Neural cell (in vitro differentiated cells): ENCODE data around the gene PARVB. TPM values are rescaled to one million over a fixed set of nuclear protein-coding genes. Genes with fewer than 3 reads are reported as not detected.

Experiments used
- H2AFZ ChIP-seq: fragments of 200-600, 300-800 bp; sonication (generic), shearing (Covaris generic); 2 replicates; pipeline ENCODE4 v1.6.0; 2014; ENCODE audit warnings: low read depth, mild to moderate bottlenecking, antibody characterized with exemption, low read length, moderate library complexity
- H3F3A ChIP-seq: fragments of 200-600 bp; shearing (Covaris generic); 2 replicates; pipeline ENCODE4 v1.6.1; 2016; ENCODE audit warnings: mild to moderate bottlenecking, moderate library complexity, mixed read lengths, antibody characterized with exemption, low read length; ENCODE audit not compliant: insufficient read depth, poor library complexity, severe bottlenecking
- H3K27ac ChIP-seq: fragments of 200-600, 300-800 bp; sonication (generic), shearing (Covaris generic); 2 replicates; pipeline ENCODE4 v1.5.1; 2014; ENCODE audit warnings: mild to moderate bottlenecking, low read length, moderate library complexity
- H3K27me3 ChIP-seq: fragments of 300-800, 200-600 bp; sonication (generic), shearing (Covaris generic); 2 replicates; pipeline ENCODE4 v1.6.0; 2014; ENCODE audit warnings: mild to moderate bottlenecking, low read depth, low read length, moderate library complexity; ENCODE audit not compliant: insufficient read depth
- H3K36me3 ChIP-seq: fragments of 300-800, 200-600 bp; sonication (generic), shearing (Covaris generic); 2 replicates; pipeline ENCODE4 v1.5.1; 2014; ENCODE audit warnings: mild to moderate bottlenecking, antibody characterized with exemption, low read length, moderate library complexity; ENCODE audit not compliant: insufficient read depth
- H3K4me2 ChIP-seq: fragments of 300-800, 200-600 bp; sonication (generic), shearing (Covaris generic); 2 replicates; pipeline ENCODE4 v1.6.0; 2014; ENCODE audit warnings: mild to moderate bottlenecking, low read length
- H3K4me3 ChIP-seq: fragments of 300-800, 200-600 bp; sonication (generic), shearing (Covaris generic); 2 replicates; pipeline ENCODE4 v1.5.1; 2014; ENCODE audit warnings: mild to moderate bottlenecking, low read length, moderate library complexity
- H3K79me2 ChIP-seq: fragments of 200-600 bp; shearing (Covaris generic); replicated peaks from 2 replicates; pipeline ENCODE4 v1.6.0; 2014; ENCODE audit warnings: mild to moderate bottlenecking, low read length, moderate library complexity; ENCODE audit not compliant: insufficient read depth
- H3K9ac ChIP-seq: fragments of 300-800, 200-600 bp; sonication (generic), shearing (Covaris generic); 2 replicates; pipeline ENCODE4 v1.6.1; 2016; ENCODE audit warnings: mild to moderate bottlenecking, low read length, mixed read lengths
- H3K9me2 ChIP-seq: fragments of 200-600 bp; shearing (Covaris generic); 2 replicates; pipeline ENCODE4 v1.6.1; 2016; ENCODE audit warnings: mild to moderate bottlenecking, low read length, mixed read lengths; ENCODE audit not compliant: insufficient read depth
- H3K9me3 ChIP-seq: fragments of 200-600, 300-800 bp; sonication (generic), shearing (Covaris generic); 2 replicates; pipeline ENCODE4 v1.6.1; 2016; ENCODE audit warnings: mild to moderate bottlenecking, mixed run types, low read length, moderate library complexity, mixed read lengths
- H4K20me1 ChIP-seq: fragments of 200-600 bp; shearing (Covaris generic); 2 replicates; pipeline ENCODE4 v1.6.1; 2016; ENCODE audit warnings: mild to moderate bottlenecking, mixed run types; ENCODE audit not compliant: insufficient read depth
- EP300 ChIP-seq: fragments of 450-650 bp; conservative IDR thresholded peaks from 2 replicates; pipeline ENCODE4 v1.6.1; 2014; ENCODE audit warnings: antibody characterized with exemption, mild to moderate bottlenecking, moderate library complexity; ENCODE audit not compliant: poor library complexity, severe bottlenecking
- EZH2 ChIP-seq: fragments of 200-600, 300-800 bp; shearing (Covaris generic), sonication (generic); IDR thresholded peaks from 2 replicates; pipeline ENCODE4 v1.6.1; 2014; ENCODE audit warnings: antibody characterized with exemption, low read length, borderline replicate concordance, mild to moderate bottlenecking; ENCODE audit not compliant: insufficient read depth, poor library complexity, severe bottlenecking
- MXI1 ChIP-seq: fragments of 450-650 bp; conservative IDR thresholded peaks from 2 replicates; pipeline ENCODE4 v1.6.1; 2014; ENCODE audit warnings: antibody characterized with exemption, mild to moderate bottlenecking; ENCODE audit not compliant: poor library complexity, severe bottlenecking
- POLR2AphosphoS5 ChIP-seq: IDR thresholded peaks from 2 replicates; pipeline ENCODE4 v1.6.1; 2012
- RAD21 ChIP-seq: fragments of 450-650 bp; conservative IDR thresholded peaks from 2 replicates; pipeline ENCODE4 v1.6.1; 2014; ENCODE audit warnings: antibody characterized with exemption, mild to moderate bottlenecking, moderate library complexity
- SMC3 ChIP-seq: fragments of 450-650 bp; conservative IDR thresholded peaks from 2 replicates; pipeline ENCODE4 v1.6.1; 2014; ENCODE audit warnings: antibody characterized with exemption, mild to moderate bottlenecking, moderate library complexity; ENCODE audit not compliant: poor library complexity
- TAF1 ChIP-seq: IDR thresholded peaks from 2 replicates; pipeline ENCODE4 v1.6.1; 2012; ENCODE audit warnings: low read depth
- polyA plus RNA-seq: library from polyadenylated mRNA; depleted of rRNA; stranded (reverse); fragments of >200 nt; gene quantifications from 2 replicates; pipeline ENCODE4 v1.2.3, GENCODE V29; 2014
- TF ChIP-seq, protein P1 (sequence below): fragments of 450-650 bp; IDR thresholded peaks from 2 replicates; pipeline ENCODE4 v1.5.1; 2014; ENCODE audit warnings: antibody characterized with exemption, mild to moderate bottlenecking, moderate library complexity; ENCODE audit not compliant: poor library complexity, severe bottlenecking
- TF ChIP-seq, protein P2 (sequence below): IDR thresholded peaks from 2 replicates; pipeline ENCODE4 v1.6.1; 2012; ENCODE audit warnings: borderline replicate concordance

PARVB gene
- polyA plus RNA-seq, 1 donor from 2014 or later, result 1.2 TPM

DNA sequence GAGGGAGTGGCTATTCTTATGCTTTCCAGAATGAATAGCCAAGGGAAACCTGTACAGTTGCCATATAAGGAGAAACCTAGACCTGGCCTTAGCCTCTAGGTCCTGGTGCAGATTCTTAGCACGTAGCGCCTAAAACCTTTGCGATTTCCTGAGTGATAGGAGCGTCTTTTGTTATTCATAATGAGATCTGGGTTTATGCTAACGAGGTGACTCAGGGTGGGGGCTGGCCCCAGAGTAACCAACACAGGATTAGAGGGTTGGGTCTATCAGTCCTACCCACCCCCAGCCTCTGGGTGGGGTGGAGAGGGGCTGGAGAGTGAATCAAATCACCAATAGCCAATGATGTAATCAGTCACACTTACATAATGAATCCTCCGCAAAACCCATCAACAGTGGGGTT, 83.2 kb downstream of the PARVB start:
- Histone ChIP-seq H3K4me2 (no peak overlapping the region), H3K4me3 (no peak overlapping the region), H2AFZ (no peak overlapping the region), H4K20me1 (no peaks in the 10 kb centered on the region), H3K27me3 (no peaks in the 10 kb centered on the region), H3F3A (no peaks in the 10 kb centered on the region), H3K79me2 (no peaks in the 10 kb centered on the region), H3K9me3 (no peaks in the 10 kb centered on the region), H3K9ac (no peak overlapping the region), H3K9me2 (no peaks in the 10 kb centered on the region), H3K36me3 (no peaks in the 10 kb centered on the region), H3K27ac (no peak overlapping the region)
- TF ChIP-seq SMC3, result no peak
- TF ChIP-seq MXI1, result no peak
- TF ChIP-seq, protein P1, sequence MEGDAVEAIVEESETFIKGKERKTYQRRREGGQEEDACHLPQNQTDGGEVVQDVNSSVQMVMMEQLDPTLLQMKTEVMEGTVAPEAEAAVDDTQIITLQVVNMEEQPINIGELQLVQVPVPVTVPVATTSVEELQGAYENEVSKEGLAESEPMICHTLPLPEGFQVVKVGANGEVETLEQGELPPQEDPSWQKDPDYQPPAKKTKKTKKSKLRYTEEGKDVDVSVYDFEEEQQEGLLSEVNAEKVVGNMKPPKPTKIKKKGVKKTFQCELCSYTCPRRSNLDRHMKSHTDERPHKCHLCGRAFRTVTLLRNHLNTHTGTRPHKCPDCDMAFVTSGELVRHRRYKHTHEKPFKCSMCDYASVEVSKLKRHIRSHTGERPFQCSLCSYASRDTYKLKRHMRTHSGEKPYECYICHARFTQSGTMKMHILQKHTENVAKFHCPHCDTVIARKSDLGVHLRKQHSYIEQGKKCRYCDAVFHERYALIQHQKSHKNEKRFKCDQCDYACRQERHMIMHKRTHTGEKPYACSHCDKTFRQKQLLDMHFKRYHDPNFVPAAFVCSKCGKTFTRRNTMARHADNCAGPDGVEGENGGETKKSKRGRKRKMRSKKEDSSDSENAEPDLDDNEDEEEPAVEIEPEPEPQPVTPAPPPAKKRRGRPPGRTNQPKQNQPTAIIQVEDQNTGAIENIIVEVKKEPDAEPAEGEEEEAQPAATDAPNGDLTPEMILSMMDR, result no peak
- TF ChIP-seq EZH2, result no peak
- no peak for TF ChIP-seq POLR2AphosphoS5
- no peak for TF ChIP-seq EP300
- TF ChIP-seq RAD21, result no peak
- TF ChIP-seq, protein P2, sequence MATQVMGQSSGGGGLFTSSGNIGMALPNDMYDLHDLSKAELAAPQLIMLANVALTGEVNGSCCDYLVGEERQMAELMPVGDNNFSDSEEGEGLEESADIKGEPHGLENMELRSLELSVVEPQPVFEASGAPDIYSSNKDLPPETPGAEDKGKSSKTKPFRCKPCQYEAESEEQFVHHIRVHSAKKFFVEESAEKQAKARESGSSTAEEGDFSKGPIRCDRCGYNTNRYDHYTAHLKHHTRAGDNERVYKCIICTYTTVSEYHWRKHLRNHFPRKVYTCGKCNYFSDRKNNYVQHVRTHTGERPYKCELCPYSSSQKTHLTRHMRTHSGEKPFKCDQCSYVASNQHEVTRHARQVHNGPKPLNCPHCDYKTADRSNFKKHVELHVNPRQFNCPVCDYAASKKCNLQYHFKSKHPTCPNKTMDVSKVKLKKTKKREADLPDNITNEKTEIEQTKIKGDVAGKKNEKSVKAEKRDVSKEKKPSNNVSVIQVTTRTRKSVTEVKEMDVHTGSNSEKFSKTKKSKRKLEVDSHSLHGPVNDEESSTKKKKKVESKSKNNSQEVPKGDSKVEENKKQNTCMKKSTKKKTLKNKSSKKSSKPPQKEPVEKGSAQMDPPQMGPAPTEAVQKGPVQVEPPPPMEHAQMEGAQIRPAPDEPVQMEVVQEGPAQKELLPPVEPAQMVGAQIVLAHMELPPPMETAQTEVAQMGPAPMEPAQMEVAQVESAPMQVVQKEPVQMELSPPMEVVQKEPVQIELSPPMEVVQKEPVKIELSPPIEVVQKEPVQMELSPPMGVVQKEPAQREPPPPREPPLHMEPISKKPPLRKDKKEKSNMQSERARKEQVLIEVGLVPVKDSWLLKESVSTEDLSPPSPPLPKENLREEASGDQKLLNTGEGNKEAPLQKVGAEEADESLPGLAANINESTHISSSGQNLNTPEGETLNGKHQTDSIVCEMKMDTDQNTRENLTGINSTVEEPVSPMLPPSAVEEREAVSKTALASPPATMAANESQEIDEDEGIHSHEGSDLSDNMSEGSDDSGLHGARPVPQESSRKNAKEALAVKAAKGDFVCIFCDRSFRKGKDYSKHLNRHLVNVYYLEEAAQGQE, result no peak
- TF ChIP-seq TAF1, result no peak

GRCh38 chr22:44108076-44108475, 84.0 kb downstream of the PARVB start:
- H2AFZ ChIP-seq, result no peak overlapping the region
- no peak overlapping the region for H3K27ac ChIP-seq
- no peak overlapping the region for H3K4me2 ChIP-seq
- H4K20me1 ChIP-seq, result no peaks in the 10 kb centered on the region
- H3K4me3 ChIP-seq, result no peak overlapping the region
- no peaks in the 10 kb centered on the region for H3K79me2 ChIP-seq
- H3K36me3 ChIP-seq, result no peaks in the 10 kb centered on the region
- no peaks in the 10 kb centered on the region for H3F3A ChIP-seq
- no peak for TF ChIP-seq MXI1
- no peak for TF ChIP-seq RAD21
- TF ChIP-seq, protein P1, result no peak
- no peak for TF ChIP-seq POLR2AphosphoS5
- TF ChIP-seq EP300, result no peak
- no peak for TF ChIP-seq SMC3
- TF ChIP-seq, protein P2, result no peak
- no peak for TF ChIP-seq TAF1
- TF ChIP-seq EZH2, result no peak
- H3K9ac ChIP-seq, result no peak overlapping the region
- no peaks in the 10 kb centered on the region for H3K27me3 ChIP-seq
- no peaks in the 10 kb centered on the region for H3K9me3 ChIP-seq
- H3K9me2 ChIP-seq, result no peaks in the 10 kb centered on the region
